HepG2 (cell line): ENCODE measurements around the gene RPSA. TPM values are rescaled to one million over a fixed set of nuclear protein-coding genes. Genes with fewer than 3 reads are reported as not detected.

Experiments used
- CENPBD1 ChIP-seq: sonication (generic); formaldehyde crosslinking; IDR thresholded peaks from 2 replicates; pipeline ENCODE4 v1.8.0; 2022; ENCODE audit warnings: missing genetic modification reagents, low read depth, mild to moderate bottlenecking, borderline replicate concordance
- KLF9 ChIP-seq: IDR thresholded peaks from 2 replicates; pipeline ENCODE4 v1.6.1; 2016; ENCODE audit warnings: low read depth
- PHF20 ChIP-seq: sonication (generic); formaldehyde crosslinking; IDR thresholded peaks from 2 replicates; pipeline ENCODE4 v1.5.0; 2020; ENCODE audit warnings: mild to moderate bottlenecking, missing genetic modification reagents
- SALL1 ChIP-seq: sonication (generic); formaldehyde crosslinking; IDR thresholded peaks from 2 replicates; pipeline ENCODE4 v1.8.0; 2022; ENCODE audit warnings: mild to moderate bottlenecking, missing genetic modification reagents
- TFDP1 ChIP-seq: IDR thresholded peaks from 2 replicates; pipeline ENCODE4 v1.6.1; 2016; ENCODE audit warnings: missing compliant biosample characterization, missing genetic modification reagents, borderline replicate concordance
- ZNF616 ChIP-seq: sonication (generic); formaldehyde crosslinking; IDR thresholded peaks from 2 replicates; pipeline ENCODE4 v1.5.0; 2020; ENCODE audit warnings: low read depth, mild to moderate bottlenecking, missing genetic modification reagents
- ZSCAN12 ChIP-seq: sonication (generic); formaldehyde crosslinking; IDR thresholded peaks from 2 replicates; pipeline ENCODE4 v1.9.0; 2021; ENCODE audit warnings: mild to moderate bottlenecking, missing genetic modification reagents
- polyA plus RNA-seq, 8 experiments: library from polyadenylated mRNA; depleted of rRNA in 3 of 8; stranded (reverse) in 7 of 8; unstranded in 1 of 8; fragments of >200 nt; fragmentation: Illumina TruSeq in 4 of 8; extraction: Trizol in 4 of 8; gene quantifications; 2 replicates each; pipeline versions ENCODE4 v1.2.1 to v1.2.3, GENCODE V29; 2011 to 2016; ENCODE audit warnings: low read depth in 4 of 8, missing spikeins in 1 of 8, mixed read lengths in 1 of 8; ENCODE audit not compliant: insufficient read depth in 1 of 8
- total RNA-seq, 5 experiments: library from RNA; depleted of rRNA; stranded (reverse); fragments of >200 nt; fragmentation: Illumina TruSeq; extraction: Trizol; gene quantifications; 2 replicates each; pipeline ENCODE4 v1.2.3, GENCODE V29; 2016; ENCODE audit warnings: low read depth in 1 of 5
- TF ChIP-seq, protein P1 (sequence below): sonication (generic); formaldehyde crosslinking; IDR thresholded peaks from 2 replicates; pipeline ENCODE4 v1.8.1; 2023; ENCODE audit warnings: mild to moderate bottlenecking, missing genetic modification reagents
- TF ChIP-seq, protein P2 (sequence below): sonication (generic); formaldehyde crosslinking; IDR thresholded peaks from 2 replicates; pipeline ENCODE4 v1.9.0; 2021; ENCODE audit warnings: mild to moderate bottlenecking, missing genetic modification reagents
- TF ChIP-seq, protein P3 (sequence below): sonication (generic); formaldehyde crosslinking; IDR thresholded peaks from one replicate; pipeline ENCODE4 v1.5.1; 2020; ENCODE audit warnings: mild to moderate bottlenecking, missing genetic modification reagents; ENCODE audit errors: not compliant biosample characterization

The RPSA gene
- total and polyA plus RNA-seq, 2 of the 13 experiments (the other 11 are each of a cell fraction or from before 2014, with no cell fraction given) = 1,683 to 3,226 TPM

GRCh38 chr3:39406368-39407258, at the start of gene RPSA (continued):
- peak; percentile 77; the same call in 1 of the 2 replicates for TF ChIP-seq TFDP1 (CRISPR knock-in tag)
- TF ChIP-seq, protein P1, sequence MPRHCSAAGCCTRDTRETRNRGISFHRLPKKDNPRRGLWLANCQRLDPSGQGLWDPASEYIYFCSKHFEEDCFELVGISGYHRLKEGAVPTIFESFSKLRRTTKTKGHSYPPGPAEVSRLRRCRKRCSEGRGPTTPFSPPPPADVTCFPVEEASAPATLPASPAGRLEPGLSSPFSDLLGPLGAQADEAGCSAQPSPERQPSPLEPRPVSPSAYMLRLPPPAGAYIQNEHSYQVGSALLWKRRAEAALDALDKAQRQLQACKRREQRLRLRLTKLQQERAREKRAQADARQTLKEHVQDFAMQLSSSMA (CRISPR knock-in tag) = no peak
- TF ChIP-seq, protein P2, sequence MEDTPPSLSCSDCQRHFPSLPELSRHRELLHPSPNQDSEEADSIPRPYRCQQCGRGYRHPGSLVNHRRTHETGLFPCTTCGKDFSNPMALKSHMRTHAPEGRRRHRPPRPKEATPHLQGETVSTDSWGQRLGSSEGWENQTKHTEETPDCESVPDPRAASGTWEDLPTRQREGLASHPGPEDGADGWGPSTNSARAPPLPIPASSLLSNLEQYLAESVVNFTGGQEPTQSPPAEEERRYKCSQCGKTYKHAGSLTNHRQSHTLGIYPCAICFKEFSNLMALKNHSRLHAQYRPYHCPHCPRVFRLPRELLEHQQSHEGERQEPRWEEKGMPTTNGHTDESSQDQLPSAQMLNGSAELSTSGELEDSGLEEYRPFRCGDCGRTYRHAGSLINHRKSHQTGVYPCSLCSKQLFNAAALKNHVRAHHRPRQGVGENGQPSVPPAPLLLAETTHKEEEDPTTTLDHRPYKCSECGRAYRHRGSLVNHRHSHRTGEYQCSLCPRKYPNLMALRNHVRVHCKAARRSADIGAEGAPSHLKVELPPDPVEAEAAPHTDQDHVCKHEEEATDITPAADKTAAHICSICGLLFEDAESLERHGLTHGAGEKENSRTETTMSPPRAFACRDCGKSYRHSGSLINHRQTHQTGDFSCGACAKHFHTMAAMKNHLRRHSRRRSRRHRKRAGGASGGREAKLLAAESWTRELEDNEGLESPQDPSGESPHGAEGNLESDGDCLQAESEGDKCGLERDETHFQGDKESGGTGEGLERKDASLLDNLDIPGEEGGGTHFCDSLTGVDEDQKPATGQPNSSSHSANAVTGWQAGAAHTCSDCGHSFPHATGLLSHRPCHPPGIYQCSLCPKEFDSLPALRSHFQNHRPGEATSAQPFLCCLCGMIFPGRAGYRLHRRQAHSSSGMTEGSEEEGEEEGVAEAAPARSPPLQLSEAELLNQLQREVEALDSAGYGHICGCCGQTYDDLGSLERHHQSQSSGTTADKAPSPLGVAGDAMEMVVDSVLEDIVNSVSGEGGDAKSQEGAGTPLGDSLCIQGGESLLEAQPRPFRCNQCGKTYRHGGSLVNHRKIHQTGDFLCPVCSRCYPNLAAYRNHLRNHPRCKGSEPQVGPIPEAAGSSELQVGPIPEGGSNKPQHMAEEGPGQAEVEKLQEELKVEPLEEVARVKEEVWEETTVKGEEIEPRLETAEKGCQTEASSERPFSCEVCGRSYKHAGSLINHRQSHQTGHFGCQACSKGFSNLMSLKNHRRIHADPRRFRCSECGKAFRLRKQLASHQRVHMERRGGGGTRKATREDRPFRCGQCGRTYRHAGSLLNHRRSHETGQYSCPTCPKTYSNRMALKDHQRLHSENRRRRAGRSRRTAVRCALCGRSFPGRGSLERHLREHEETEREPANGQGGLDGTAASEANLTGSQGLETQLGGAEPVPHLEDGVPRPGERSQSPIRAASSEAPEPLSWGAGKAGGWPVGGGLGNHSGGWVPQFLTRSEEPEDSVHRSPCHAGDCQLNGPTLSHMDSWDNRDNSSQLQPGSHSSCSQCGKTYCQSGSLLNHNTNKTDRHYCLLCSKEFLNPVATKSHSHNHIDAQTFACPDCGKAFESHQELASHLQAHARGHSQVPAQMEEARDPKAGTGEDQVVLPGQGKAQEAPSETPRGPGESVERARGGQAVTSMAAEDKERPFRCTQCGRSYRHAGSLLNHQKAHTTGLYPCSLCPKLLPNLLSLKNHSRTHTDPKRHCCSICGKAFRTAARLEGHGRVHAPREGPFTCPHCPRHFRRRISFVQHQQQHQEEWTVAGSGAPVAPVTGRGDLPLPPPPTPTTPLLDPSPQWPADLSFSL = no peak
- TF ChIP-seq, protein P3, sequence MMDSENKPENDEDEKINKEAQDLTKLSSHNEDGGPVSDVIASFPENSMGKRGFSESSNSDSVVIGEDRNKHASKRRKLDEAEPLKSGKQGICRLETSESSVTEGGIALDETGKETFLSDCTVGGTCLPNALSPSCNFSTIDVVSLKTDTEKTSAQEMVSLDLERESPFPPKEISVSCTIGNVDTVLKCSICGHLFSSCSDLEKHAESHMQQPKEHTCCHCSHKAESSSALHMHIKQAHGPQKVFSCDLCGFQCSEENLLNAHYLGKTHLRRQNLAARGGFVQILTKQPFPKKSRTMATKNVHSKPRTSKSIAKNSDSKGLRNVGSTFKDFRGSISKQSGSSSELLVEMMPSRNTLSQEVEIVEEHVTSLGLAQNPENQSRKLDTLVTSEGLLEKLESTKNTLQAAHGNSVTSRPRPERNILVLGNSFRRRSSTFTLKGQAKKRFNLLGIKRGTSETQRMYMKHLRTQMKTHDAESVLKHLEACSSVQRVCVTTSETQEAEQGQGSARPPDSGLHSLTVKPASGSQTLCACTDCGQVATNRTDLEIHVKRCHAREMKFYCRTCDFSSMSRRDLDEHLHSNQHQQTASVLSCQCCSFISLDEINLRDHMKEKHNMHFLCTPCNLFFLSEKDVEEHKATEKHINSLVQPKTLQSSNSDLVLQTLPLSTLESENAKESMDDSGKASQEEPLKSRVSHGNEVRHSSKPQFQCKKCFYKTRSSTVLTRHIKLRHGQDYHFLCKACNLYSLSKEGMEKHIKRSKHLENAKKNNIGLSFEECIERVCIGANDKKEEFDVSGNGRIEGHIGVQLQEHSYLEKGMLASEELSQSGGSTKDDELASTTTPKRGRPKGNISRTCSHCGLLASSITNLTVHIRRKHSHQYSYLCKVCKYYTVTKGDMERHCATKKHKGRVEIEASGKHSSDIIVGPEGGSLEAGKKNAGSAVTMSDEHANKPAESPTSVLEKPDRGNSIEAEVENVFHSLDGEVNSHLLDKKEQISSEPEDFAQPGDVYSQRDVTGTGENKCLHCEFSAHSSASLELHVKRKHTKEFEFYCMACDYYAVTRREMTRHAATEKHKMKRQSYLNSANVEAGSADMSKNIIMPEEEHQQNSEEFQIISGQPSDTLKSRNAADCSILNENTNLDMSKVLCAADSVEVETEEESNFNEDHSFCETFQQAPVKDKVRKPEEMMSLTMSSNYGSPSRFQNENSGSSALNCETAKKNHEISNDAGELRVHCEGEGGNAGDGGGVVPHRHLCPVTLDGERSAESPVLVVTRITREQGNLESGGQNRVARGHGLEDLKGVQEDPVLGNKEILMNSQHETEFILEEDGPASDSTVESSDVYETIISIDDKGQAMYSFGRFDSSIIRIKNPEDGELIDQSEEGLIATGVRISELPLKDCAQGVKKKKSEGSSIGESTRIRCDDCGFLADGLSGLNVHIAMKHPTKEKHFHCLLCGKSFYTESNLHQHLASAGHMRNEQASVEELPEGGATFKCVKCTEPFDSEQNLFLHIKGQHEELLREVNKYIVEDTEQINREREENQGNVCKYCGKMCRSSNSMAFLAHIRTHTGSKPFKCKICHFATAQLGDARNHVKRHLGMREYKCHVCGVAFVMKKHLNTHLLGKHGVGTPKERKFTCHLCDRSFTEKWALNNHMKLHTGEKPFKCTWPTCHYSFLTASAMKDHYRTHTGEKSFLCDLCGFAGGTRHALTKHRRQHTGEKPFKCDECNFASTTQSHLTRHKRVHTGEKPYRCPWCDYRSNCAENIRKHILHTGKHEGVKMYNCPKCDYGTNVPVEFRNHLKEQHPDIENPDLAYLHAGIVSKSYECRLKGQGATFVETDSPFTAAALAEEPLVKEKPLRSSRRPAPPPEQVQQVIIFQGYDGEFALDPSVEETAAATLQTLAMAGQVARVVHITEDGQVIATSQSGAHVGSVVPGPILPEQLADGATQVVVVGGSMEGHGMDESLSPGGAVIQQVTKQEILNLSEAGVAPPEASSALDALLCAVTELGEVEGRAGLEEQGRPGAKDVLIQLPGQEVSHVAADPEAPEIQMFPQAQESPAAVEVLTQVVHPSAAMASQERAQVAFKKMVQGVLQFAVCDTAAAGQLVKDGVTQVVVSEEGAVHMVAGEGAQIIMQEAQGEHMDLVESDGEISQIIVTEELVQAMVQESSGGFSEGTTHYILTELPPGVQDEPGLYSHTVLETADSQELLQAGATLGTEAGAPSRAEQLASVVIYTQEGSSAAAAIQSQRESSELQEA (CRISPR knock-in tag) = peak; percentile 90
- peak; percentile 47; the same call in 1 of the 2 replicates for TF ChIP-seq ZSCAN12 (CRISPR knock-in tag)
- no peak for TF ChIP-seq CENPBD1 (CRISPR knock-in tag)
- peak; percentile 89 for TF ChIP-seq SALL1 (CRISPR knock-in tag)
- TF ChIP-seq PHF20 = peak; percentile 85
- TF ChIP-seq KLF9 = no peak
- TF ChIP-seq ZNF616 (CRISPR knock-in tag) = peak; percentile 88; the same call in 1 of the 2 replicates
